GM12891 (cell line): ENCODE measurements around the gene CLMP.

Experiments
- POLR2A ChIP-seq: IDR thresholded peaks from 2 replicates; pipeline ENCODE4 v1.6.1; 2011; ENCODE audit warnings: low read depth, low read length, control low read depth
- POLR2AphosphoS5 ChIP-seq: IDR thresholded peaks from 2 replicates; pipeline ENCODE4 v1.6.1; 2011; ENCODE audit warnings: low read depth, low read length, control low read depth
- POU2F2 ChIP-seq: IDR thresholded peaks from 2 replicates; pipeline ENCODE4 v1.6.1; 2011; ENCODE audit warnings: low read depth, mild to moderate bottlenecking, control low read depth, low read length, moderate library complexity
- SPI1 ChIP-seq: IDR thresholded peaks from 2 replicates; pipeline ENCODE4 v1.6.1; 2011; ENCODE audit warnings: low read depth, low read length, control low read depth
- TAF1 ChIP-seq: IDR thresholded peaks from 2 replicates; pipeline ENCODE4 v1.6.1; 2011; ENCODE audit warnings: low read depth, low read length, control low read depth

DNA sequence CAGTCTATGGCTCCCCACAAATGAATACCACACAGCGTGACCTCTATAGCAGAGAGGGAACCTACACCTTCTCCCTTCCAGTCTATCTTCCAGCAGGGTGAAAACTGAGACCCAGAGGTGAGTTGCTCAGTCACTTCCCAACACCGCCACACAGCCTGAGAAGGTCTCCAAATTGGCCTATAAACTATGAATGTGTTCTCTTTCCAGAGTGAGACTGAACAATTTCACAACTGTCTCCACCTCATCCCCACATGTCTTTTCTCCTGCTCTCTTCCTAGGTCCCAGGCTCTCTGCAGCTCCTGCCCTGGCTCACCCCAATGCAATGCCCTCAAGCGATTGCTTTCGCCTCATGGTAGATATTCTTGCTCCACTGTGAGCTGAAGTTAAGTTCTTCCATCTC, 14.0 kb downstream of the CLMP start:
- TF ChIP-seq POLR2AphosphoS5, result no peak
- TF ChIP-seq POLR2A, result no peak
- no peak for TF ChIP-seq POU2F2
- TF ChIP-seq TAF1, result no peak
- no peak for TF ChIP-seq SPI1
